Activated T-cell treated with anti-CD3 and anti-CD28 coated beads, Interleukin-2, amount 50 U/mL, for 1 hour (primary cell): ENCODE data around the gene TNNC1.

Experiments
- DNase-seq: peaks from one replicate; pipeline ENCODE4 v3.0.0-alpha.2; 2020

The TNNC1 gene

GRCh38 chr3:52453496-52454249 lies at the start of gene TNNC1:
Gene TNNC1 (minus strand): TSS chr3:52454041. CDS start chr3:52454015, 26 bp downstream.
- DNase-seq = no peak

GRCh38 chr3:52502808-52503350 lies 49.0 kb upstream of the TNNC1 start:
- no peak for DNase-seq

- no peak for DNase-seq
Measured at GRCh38 chr3:52502001-52502400, 48.2 kb upstream of the TNNC1 start.

GRCh38 chr3:52501046-52501445 lies 47.2 kb upstream of the TNNC1 start:
- no peak for DNase-seq

- DNase-seq = no peak
Measured at GRCh38 chr3:52498137-52499054, 44.6 kb upstream of the TNNC1 start.

GRCh38 chr3:52495777-52496602 lies 42.1 kb upstream of the TNNC1 start:
- no peak for DNase-seq

GRCh38 chr3:52494886-52495495 lies 41.1 kb upstream of the TNNC1 start, which contains the start of gene STAB1:
Gene STAB1 (plus strand): TSS chr3:52495338. CDS start chr3:52495414, 76 bp downstream.
- DNase-seq = no peak

GRCh38 chr3:52494445-52494844 lies 40.6 kb upstream of the TNNC1 start:
- DNase-seq = no peak

GRCh38 chr3:52493232-52494017 lies 39.6 kb upstream of the TNNC1 start:
- no peak for DNase-seq

GRCh38 chr3:52492059-52492458 lies 38.2 kb upstream of the TNNC1 start:
- DNase-seq = no peak

GRCh38 chr3:52490939-52491526 lies 37.2 kb upstream of the TNNC1 start:
- no peak for DNase-seq

- DNase-seq = no peak
Measured at GRCh38 chr3:52490035-52490938, 36.4 kb upstream of the TNNC1 start.

GRCh38 chr3:52489453-52489852 lies 35.6 kb upstream of the TNNC1 start:
- no peak for DNase-seq

GRCh38 chr3:52488746-52489145 lies 34.9 kb upstream of the TNNC1 start:
- DNase-seq = no peak

- DNase-seq = no peak
Measured at GRCh38 chr3:52487788-52488691, 34.2 kb upstream of the TNNC1 start.

GRCh38 chr3:52487050-52487787 lies 33.4 kb upstream of the TNNC1 start:
- DNase-seq = no peak

GRCh38 chr3:52484680-52485461 lies 31.0 kb upstream of the TNNC1 start:
- no peak for DNase-seq
